Upper lobe of left lung (tissue), 4 donors: ENCODE results near the gene DCTN2.

Experiments used
- CTCF ChIP-seq, 6 experiments: fragments of 450-650 bp in 4 of 6; fragments of 200-600 bp in 2 of 6; sonication (generic) in 2 of 6; IDR thresholded peaks; one replicate each; pipeline ENCODE4 v1.5.1; 2016 to 2019; ENCODE audit warnings: antibody characterized with exemption in 6 of 6
- EP300 ChIP-seq, 4 donors: sonication (generic); formaldehyde crosslinking; IDR thresholded peaks; one replicate each; pipeline ENCODE4 v1.5.1; 2017; ENCODE audit warnings: antibody characterized with exemption in 4 of 4, control low read depth in 2 of 4

- TF ChIP-seq EP300 (IDR thresholded peaks at IDR 0.05) (no peak), CTCF (IDR thresholded peaks at IDR 0.05) (no peak)
Measured at GRCh38 chr12:57483466-57483865, 63.5 kb downstream of the DCTN2 start.
